Vagina (tissue), 2 donors: Measurements from ENCODE around the gene BUD31. TPM values are rescaled to one million over a fixed set of nuclear protein-coding genes. Genes with fewer than 3 reads are reported as not detected.
"Not testable (repeated sequence)": the region's sequence is repeated elsewhere in the genome, so short reads cannot be mapped to it uniquely, and the experiment has no call there.

ENCODE experiments used
- DNase-seq, 2 donors: peaks; one replicate each; pipeline ENCODE4 v3.0.0-alpha.2; 2017; ENCODE audit errors: extremely low spot score in 2 of 2
- H3K27ac ChIP-seq: fragments of 200-600 bp; sonication (generic); one replicate; pipeline ENCODE4 v1.5.1; 2019
- H3K27me3 ChIP-seq: fragments of 200-600 bp; sonication (generic); one replicate; pipeline ENCODE4 v1.5.1; 2019
- H3K36me3 ChIP-seq, 2 donors: fragments of 200-600 bp; sonication (generic); one replicate each; pipeline ENCODE4 v1.5.1; 2017 to 2019
- H3K4me1 ChIP-seq: fragments of 200-600 bp; sonication (generic); one replicate; pipeline ENCODE4 v1.5.1; 2019
- H3K4me3 ChIP-seq, 2 donors: fragments of 200-600 bp; sonication (generic); 1 replicate in 1 of 2; 2 replicates in 1 of 2; pipeline ENCODE4 v1.5.1; 2016 to 2019
- H3K9me3 ChIP-seq: fragments of 200-600 bp; sonication (generic); one replicate; pipeline ENCODE4 v1.5.1; 2019
- POLR2A ChIP-seq, 2 donors: fragments of 450-650 bp; IDR thresholded peaks; one replicate each; pipeline ENCODE4 v1.6.1; 2017; ENCODE audit warnings: antibody characterized with exemption in 2 of 2, mild to moderate bottlenecking in 2 of 2, moderate library complexity in 2 of 2
- POLR2AphosphoS5 ChIP-seq, 2 donors: sonication (generic); formaldehyde crosslinking; IDR thresholded peaks; one replicate each; pipeline ENCODE4 v1.9.0; 2017; ENCODE audit warnings: antibody characterized with exemption in 2 of 2, mild to moderate bottlenecking in 2 of 2, low read depth in 1 of 2; ENCODE audit not compliant: insufficient read depth in 1 of 2
- intact Hi-C: fragments of 100-400 bp; cut with DNase I; formaldehyde crosslinking; loops from one replicate; pipeline ENCODE4 v1.15.1; 2023
- total RNA-seq: library from RNA; depleted of rRNA; stranded (reverse); fragments of >200 nt; gene quantifications from one replicate; pipeline ENCODE4 v1.2.3, GENCODE V29; 2016
- TF ChIP-seq, protein P1 (sequence below), 3 experiments: fragments of 450-650 bp in 2 of 3; fragments of 200-600 bp in 1 of 3; sonication (generic) in 1 of 3; IDR thresholded peaks; one replicate each; pipeline ENCODE4 v1.5.1; 2017 to 2019; ENCODE audit warnings: antibody characterized with exemption in 3 of 3, mild to moderate bottlenecking in 2 of 3, moderate library complexity in 2 of 3

The BUD31 gene
- total RNA-seq, 1 donor from 2014 or later, result 52.3 TPM

DNA sequence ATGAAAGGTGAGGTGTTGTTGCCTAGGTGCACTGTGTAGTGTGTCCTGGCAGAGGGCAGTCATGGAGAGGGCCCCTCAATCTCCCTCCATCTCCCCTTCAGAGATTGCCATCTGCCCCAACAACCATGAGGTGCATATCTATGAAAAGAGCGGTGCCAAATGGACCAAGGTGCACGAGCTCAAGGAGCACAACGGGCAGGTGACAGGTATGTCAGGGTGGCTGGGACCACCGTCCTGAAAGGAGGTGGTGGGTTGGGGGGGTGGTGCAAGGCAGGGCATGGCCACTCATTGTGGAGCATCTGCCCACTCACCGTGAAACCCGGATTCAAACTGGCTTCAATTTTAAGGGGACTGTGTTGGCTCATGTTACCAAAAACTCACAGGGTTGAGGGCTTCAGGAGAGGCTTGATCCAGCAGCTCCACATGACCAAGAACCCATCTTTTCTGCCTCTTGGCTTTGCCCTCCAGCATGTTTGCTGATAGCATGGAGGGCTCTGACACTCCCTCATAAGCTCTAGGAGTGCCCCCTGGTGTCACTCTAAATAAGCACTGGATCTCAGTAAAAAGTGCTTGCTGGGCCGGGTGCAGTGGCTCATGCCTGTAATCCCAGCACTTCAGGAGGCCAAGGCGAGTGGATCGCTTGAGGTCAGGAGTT is 22.1 kb upstream of the BUD31 start:
- peaks cover 0 to 42% of the 10 kb centered on the region in 2 donors for H3K36me3 ChIP-seq
- H3K9me3 ChIP-seq, result no peaks in the 10 kb centered on the region
- no peaks in the 10 kb centered on the region for H3K4me1 ChIP-seq
- no peak for DNase-seq
- H3K27me3 ChIP-seq, result no peaks in the 10 kb centered on the region
- intact Hi-C loops, result no loop called here
- TF ChIP-seq, protein P1, sequence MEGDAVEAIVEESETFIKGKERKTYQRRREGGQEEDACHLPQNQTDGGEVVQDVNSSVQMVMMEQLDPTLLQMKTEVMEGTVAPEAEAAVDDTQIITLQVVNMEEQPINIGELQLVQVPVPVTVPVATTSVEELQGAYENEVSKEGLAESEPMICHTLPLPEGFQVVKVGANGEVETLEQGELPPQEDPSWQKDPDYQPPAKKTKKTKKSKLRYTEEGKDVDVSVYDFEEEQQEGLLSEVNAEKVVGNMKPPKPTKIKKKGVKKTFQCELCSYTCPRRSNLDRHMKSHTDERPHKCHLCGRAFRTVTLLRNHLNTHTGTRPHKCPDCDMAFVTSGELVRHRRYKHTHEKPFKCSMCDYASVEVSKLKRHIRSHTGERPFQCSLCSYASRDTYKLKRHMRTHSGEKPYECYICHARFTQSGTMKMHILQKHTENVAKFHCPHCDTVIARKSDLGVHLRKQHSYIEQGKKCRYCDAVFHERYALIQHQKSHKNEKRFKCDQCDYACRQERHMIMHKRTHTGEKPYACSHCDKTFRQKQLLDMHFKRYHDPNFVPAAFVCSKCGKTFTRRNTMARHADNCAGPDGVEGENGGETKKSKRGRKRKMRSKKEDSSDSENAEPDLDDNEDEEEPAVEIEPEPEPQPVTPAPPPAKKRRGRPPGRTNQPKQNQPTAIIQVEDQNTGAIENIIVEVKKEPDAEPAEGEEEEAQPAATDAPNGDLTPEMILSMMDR (IDR thresholded peaks at IDR 0.05), result no peak
- no peak for TF ChIP-seq POLR2A (IDR thresholded peaks at IDR 0.05)
- TF ChIP-seq POLR2AphosphoS5 (IDR thresholded peaks at IDR 0.05; ENCODE audit: insufficient read depth in 1 of 2, low read depth in 1 of 2), result no peak
- no peak overlapping the region for H3K4me3 ChIP-seq
- no peak overlapping the region for H3K27ac ChIP-seq

GRCh38 chr7:99387239-99387635 is 21.5 kb upstream of the BUD31 start:
- H3K27ac ChIP-seq, intact Hi-C loops, H3K27me3 ChIP-seq, H3K9me3 ChIP-seq, DNase-seq, H3K4me3 ChIP-seq, H3K4me1 ChIP-seq: not testable (repeated sequence)
- peaks cover 0 to 42% of the 10 kb centered on the region in 2 donors for H3K36me3 ChIP-seq

GRCh38 chr7:99387912-99388311 is 20.9 kb upstream of the BUD31 start:
- Histone ChIP-seq H3K9me3 (no peaks in the 10 kb centered on the region), H3K27ac (no peak overlapping the region), H3K36me3 (peaks cover 0 to 42% of the 10 kb centered on the region in 2 donors), H3K4me1 (peaks cover 10% of the 10 kb centered on the region), H3K4me3 (no peak overlapping the region), H3K27me3 (no peaks in the 10 kb centered on the region)
- intact Hi-C loops, result no loop called here
- TF ChIP-seq POLR2A (IDR thresholded peaks at IDR 0.05) (no peak), POLR2AphosphoS5 (IDR thresholded peaks at IDR 0.05; ENCODE audit: insufficient read depth in 1 of 2, low read depth in 1 of 2) (no peak)
- TF ChIP-seq, protein P1 (IDR thresholded peaks at IDR 0.05), result no peak
- DNase-seq, result no peak

- no peaks in the 10 kb centered on the region for H3K9me3 ChIP-seq
- no peak for DNase-seq
- intact Hi-C loops, result no loop called here
- no peak for TF ChIP-seq POLR2AphosphoS5 (IDR thresholded peaks at IDR 0.05; ENCODE audit: insufficient read depth in 1 of 2, low read depth in 1 of 2)
- no peak for TF ChIP-seq POLR2A (IDR thresholded peaks at IDR 0.05)
- TF ChIP-seq, protein P1 (IDR thresholded peaks at IDR 0.05), result no peak
- peaks cover 0 to 48% of the 10 kb centered on the region in 2 donors for H3K36me3 ChIP-seq
- H3K4me1 ChIP-seq, result peaks cover 22% of the 10 kb centered on the region
- no peak overlapping the region for H3K4me3 ChIP-seq
- H3K27me3 ChIP-seq, result no peaks in the 10 kb centered on the region
- H3K27ac ChIP-seq, result no peak overlapping the region
These were observed 19.0 kb upstream of the BUD31 start for GRCh38 chr7:99389772-99390171.

- Histone ChIP-seq H3K9me3 (no peaks in the 10 kb centered on the region), H3K4me3 (no peak overlapping the region), H3K27me3 (no peaks in the 10 kb centered on the region), H3K27ac (no peak overlapping the region), H3K4me1 (peaks cover 22% of the 10 kb centered on the region), H3K36me3 (peaks cover 0 to 60% of the 10 kb centered on the region in 2 donors)
- DNase-seq, result no peak
- intact Hi-C loops, result no loop called here
- TF ChIP-seq POLR2AphosphoS5 (IDR thresholded peaks at IDR 0.05; ENCODE audit: insufficient read depth in 1 of 2, low read depth in 1 of 2) (no peak), POLR2A (IDR thresholded peaks at IDR 0.05) (no peak)
- TF ChIP-seq, protein P1 (IDR thresholded peaks at IDR 0.05), result no peak
These were observed 17.7 kb upstream of the BUD31 start for GRCh38 chr7:99390941-99391602.
